H9 (cell line): ENCODE measurements around the gene EML2. TPM values are rescaled to one million over a fixed set of nuclear protein-coding genes. Genes with fewer than 3 reads are reported as not detected.

Source experiments
- DNase-seq: peaks from one replicate; pipeline ENCODE4 v3.0.0-alpha.2; 2017
- H2AFZ ChIP-seq: one replicate; pipeline ENCODE4 v1.6.1; 2013; ENCODE audit warnings: mild to moderate bottlenecking, low read length, control low read depth, moderate library complexity
- H2AK5ac ChIP-seq: 2 replicates; pipeline ENCODE4 v1.6.1; 2013; ENCODE audit warnings: low read length, control low read depth, mixed read lengths; ENCODE audit not compliant: insufficient read length
- H2BK120ac ChIP-seq: one replicate; pipeline ENCODE4 v1.6.1; 2013; ENCODE audit warnings: low read depth, mild to moderate bottlenecking, low read length, control low read depth, inconsistent platforms; ENCODE audit not compliant: poor library complexity, severe bottlenecking
- H2BK12ac ChIP-seq: 2 replicates; pipeline ENCODE4 v1.6.1; 2013; ENCODE audit warnings: low read length, control low read depth, mixed read lengths, low read depth; ENCODE audit not compliant: insufficient read length
- H2BK15ac ChIP-seq: 2 replicates; pipeline ENCODE4 v1.6.1; 2013; ENCODE audit warnings: low read depth, low read length, control low read depth
- H2BK20ac ChIP-seq: one replicate; pipeline ENCODE4 v1.6.1; 2013; ENCODE audit warnings: low read depth, mild to moderate bottlenecking, low read length, control low read depth, inconsistent platforms; ENCODE audit not compliant: poor library complexity, severe bottlenecking
- H2BK5ac ChIP-seq: 2 replicates; pipeline ENCODE4 v1.6.1; 2013; ENCODE audit warnings: low read length, control low read depth, mixed read lengths; ENCODE audit not compliant: insufficient read length
- H3K14ac ChIP-seq: 2 replicates; pipeline ENCODE4 v1.6.1; 2013; ENCODE audit warnings: low read length, control low read depth; ENCODE audit not compliant: insufficient read depth
- H3K18ac ChIP-seq: 2 replicates; pipeline ENCODE4 v1.6.1; 2013; ENCODE audit warnings: low read depth, mild to moderate bottlenecking, mixed read lengths, low read length, control low read depth; ENCODE audit not compliant: insufficient read length
- H3K23ac ChIP-seq: 2 replicates; pipeline ENCODE4 v1.6.1; 2013; ENCODE audit warnings: low read length, control low read depth, mixed read lengths, low read depth; ENCODE audit not compliant: insufficient read length
- H3K23me2 ChIP-seq: 2 replicates; pipeline ENCODE4 v1.6.1; 2013; ENCODE audit warnings: low read depth, mild to moderate bottlenecking, mixed read lengths, low read length, control low read depth; ENCODE audit not compliant: insufficient read length, poor library complexity, severe bottlenecking
- H3K27ac ChIP-seq: 2 replicates; pipeline ENCODE4 v1.5.1; 2013; ENCODE audit warnings: low read length, control low read depth, mixed read lengths, low read depth; ENCODE audit not compliant: insufficient read length
- H3K27me3 ChIP-seq: 2 replicates; pipeline ENCODE4 v1.6.1; 2013; ENCODE audit warnings: low read length, control low read depth, inconsistent platforms; ENCODE audit not compliant: insufficient read depth
- H3K4ac ChIP-seq: 2 replicates; pipeline ENCODE4 v1.6.1; 2013; ENCODE audit warnings: low read depth, mild to moderate bottlenecking, control low read depth, inconsistent platforms, low read length, moderate library complexity
- H3K4me1 ChIP-seq: 2 replicates; pipeline ENCODE4 v1.6.1; 2013; ENCODE audit warnings: low read length, control low read depth, inconsistent platforms; ENCODE audit not compliant: insufficient read depth
- H3K4me2 ChIP-seq: 2 replicates; pipeline ENCODE4 v1.6.1; 2013; ENCODE audit warnings: low read length, control low read depth, mixed read lengths; ENCODE audit not compliant: insufficient read length, insufficient read depth
- H3K56ac ChIP-seq: 2 replicates; pipeline ENCODE4 v1.6.1; 2013; ENCODE audit warnings: low read depth, mild to moderate bottlenecking, mixed read lengths, low read length, control low read depth; ENCODE audit not compliant: insufficient read length
- H3K79me1 ChIP-seq: 2 replicates; pipeline ENCODE4 v1.6.1; 2013; ENCODE audit warnings: low read depth, mild to moderate bottlenecking, moderate library complexity, low read length, control low read depth, inconsistent platforms; ENCODE audit not compliant: insufficient read depth, poor library complexity, severe bottlenecking
- H3K79me2 ChIP-seq: 2 replicates; pipeline ENCODE4 v1.6.1; 2013; ENCODE audit warnings: low read length, control low read depth, inconsistent platforms; ENCODE audit not compliant: insufficient read depth
- H3K9ac ChIP-seq: 2 replicates; pipeline ENCODE4 v1.6.1; 2013; ENCODE audit warnings: low read length, control low read depth, mixed read lengths; ENCODE audit not compliant: insufficient read length; ENCODE audit errors: extremely low read depth
- H3K9me3 ChIP-seq: one replicate; pipeline ENCODE4 v1.6.1; 2013; ENCODE audit warnings: low read depth, low read length, inconsistent platforms; ENCODE audit not compliant: control insufficient read depth
- H3T11ph ChIP-seq: one replicate; pipeline ENCODE4 v1.6.1; 2013; ENCODE audit warnings: mild to moderate bottlenecking, low read length, control low read depth, inconsistent platforms
- H4K20me1 ChIP-seq: one replicate; pipeline ENCODE4 v1.6.1; 2013; ENCODE audit not compliant: control insufficient read depth, insufficient read length, insufficient read depth
- H4K5ac ChIP-seq: 2 replicates; pipeline ENCODE4 v1.6.1; 2013; ENCODE audit warnings: low read depth, mild to moderate bottlenecking, mixed read lengths, low read length, control low read depth; ENCODE audit not compliant: insufficient read length
- H4K8ac ChIP-seq: replicated peaks from 2 replicates; pipeline ENCODE4 v1.6.1; 2013; ENCODE audit warnings: low read length, control low read depth, mixed read lengths, low read depth; ENCODE audit not compliant: insufficient read length
- H4K91ac ChIP-seq: 2 replicates; pipeline ENCODE4 v1.6.1; 2013; ENCODE audit warnings: low read depth, mild to moderate bottlenecking, moderate library complexity, mixed read lengths, low read length, control low read depth; ENCODE audit not compliant: insufficient read length
- H3K27ac Mint-ChIP-seq, 3 experiments: 2 replicates in 2 of 3; 3 replicates in 1 of 3; pipeline ENCODE4 v1.8.0; 2020 to 2021; ENCODE audit warnings: mixed read lengths in 3 of 3, mild to moderate bottlenecking in 1 of 3, moderate library complexity in 1 of 3
- H3K27me3 Mint-ChIP-seq: 2 replicates; pipeline ENCODE4 v1.8.0; 2021; ENCODE audit warnings: low read depth, mild to moderate bottlenecking, moderate library complexity, mixed read lengths
- H3K36me3 Mint-ChIP-seq, 3 experiments: 2 replicates in 2 of 3; 3 replicates in 1 of 3; pipeline ENCODE4 v1.8.0; 2020 to 2021; ENCODE audit warnings: low read depth in 3 of 3, mixed read lengths in 3 of 3; ENCODE audit not compliant: insufficient read depth in 1 of 3
- H3K4me1 Mint-ChIP-seq, 2 experiments: 2 replicates each; pipeline ENCODE4 v1.8.0; 2020; ENCODE audit warnings: mixed read lengths in 2 of 2
- H3K4me3 Mint-ChIP-seq, 2 experiments: 2 replicates in 1 of 2; 3 replicates in 1 of 2; pipeline ENCODE4 v1.8.0; 2020 to 2021; ENCODE audit warnings: mild to moderate bottlenecking in 2 of 2, mixed read lengths in 2 of 2, moderate library complexity in 1 of 2
- H3K9me3 Mint-ChIP-seq, 2 experiments: 2 replicates in 1 of 2; 3 replicates in 1 of 2; pipeline ENCODE4 v1.8.0; 2020; ENCODE audit warnings: mild to moderate bottlenecking in 2 of 2, mixed read lengths in 2 of 2, moderate library complexity in 1 of 2
- CTCF ChIP-seq: fragments of 200-600 bp; sonication (generic); conservative IDR thresholded peaks from 3 replicates; pipeline ENCODE4 v1.8.0; 2021; ENCODE audit warnings: antibody characterized with exemption, mild to moderate bottlenecking
- WGBS: extraction: QIAGEN DNeasy Blood & Tissue Kit; methylation state at CpG from one replicate; pipeline ENCODE4 v1.1.7; 2013; ENCODE audit warnings: missing lambda C conversion rate, low lambda C conversion rate, mixed read lengths; ENCODE audit not compliant: insufficient read length; ENCODE audit errors: extremely low coverage; 5-methylcytosine and 5-hydroxymethylcytosine counted together
- total RNA-seq: library from RNA; stranded (reverse); gene quantifications from 2 replicates; pipeline ENCODE4 v1.2.1, GENCODE V29; 2021

Gene EML2
- total RNA-seq, 1 experiment from 2014 or later = 22.6 TPM

DNA sequence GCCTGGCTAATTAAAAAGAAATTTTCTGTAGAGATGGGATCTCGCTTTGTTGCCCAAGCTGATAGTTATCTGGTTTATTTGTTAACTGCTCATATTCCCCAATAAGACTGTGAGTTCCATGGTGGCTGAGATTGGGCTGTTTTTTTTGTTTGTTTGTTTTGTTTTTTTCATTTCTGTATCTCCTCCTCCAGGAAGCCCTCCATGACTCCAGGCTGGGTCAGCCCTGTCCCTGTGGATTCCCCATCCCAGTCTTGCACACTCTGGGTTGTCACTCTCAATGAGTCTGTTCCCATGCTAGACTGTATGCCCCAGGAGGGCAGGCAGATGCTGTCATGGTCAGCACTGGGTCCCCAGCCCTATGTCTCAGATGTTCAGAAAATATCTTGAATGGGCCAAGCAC is 2.9 kb downstream of the EML2 start:
- Histone ChIP-seq H3K4me1 (no peaks in the 10 kb centered on the region; the same call in 1 of the 2 replicates), H3K4me2 (no peak overlapping the region), H2BK5ac (no peak overlapping the region), H3K27me3 (no peaks in the 10 kb centered on the region), H2AFZ (no peak overlapping the region), H3K27ac (no peak overlapping the region), H3K23me2 (peaks cover 8% of the 10 kb centered on the region), H3K79me1 (no peaks in the 10 kb centered on the region), H4K91ac (no peak overlapping the region), H3K56ac (no peak overlapping the region), H3K18ac (no peak overlapping the region), H2BK120ac (no peak overlapping the region), H2BK12ac (no peak overlapping the region), H3K9ac (no peak overlapping the region), H4K5ac (no peak overlapping the region), H3K23ac (no peak overlapping the region), H3T11ph (no peak overlapping the region), H3K9me3 (no peaks in the 10 kb centered on the region), H2AK5ac (no peak overlapping the region), H3K79me2 (no peaks in the 10 kb centered on the region), H3K4ac (no peak overlapping the region), H3K14ac (no peak overlapping the region), H4K8ac (no peak overlapping the region), H4K20me1 (no peaks in the 10 kb centered on the region), H2BK20ac (no peak overlapping the region), H2BK15ac (no peak overlapping the region)
- no peak for DNase-seq
- H3K4me3 Mint-ChIP-seq = no peak overlapping the region
- TF ChIP-seq CTCF = no peak
- H3K27me3 Mint-ChIP-seq = no peaks in the 10 kb centered on the region
- no peaks in the 10 kb centered on the region; a peak in 1 of 7 replicates for H3K36me3 Mint-ChIP-seq
- WGBS = no CpG with 5 or more reads among the region's 1 CpG
- no peaks in the 10 kb centered on the region for H3K9me3 Mint-ChIP-seq
- H3K4me1 Mint-ChIP-seq = peaks cover 24 to 35% of the 10 kb centered on the region in 2 experiments
- H3K27ac Mint-ChIP-seq = no peak overlapping the region
